ENCODE measurements around the gene SDF2L1. TPM values are rescaled to one million over a fixed set of nuclear protein-coding genes. Genes with fewer than 3 reads are reported as not detected.
A peak's percentile ranks its signal among the peaks of the same experiment; 100 is the strongest.

Gene SDF2L1
- total and polyA plus RNA-seq, 2 donors (not counting 3 experiments of a cell fraction or from before 2014, with no cell fraction given), result 66.7 to 79.5 TPM

DNA sequence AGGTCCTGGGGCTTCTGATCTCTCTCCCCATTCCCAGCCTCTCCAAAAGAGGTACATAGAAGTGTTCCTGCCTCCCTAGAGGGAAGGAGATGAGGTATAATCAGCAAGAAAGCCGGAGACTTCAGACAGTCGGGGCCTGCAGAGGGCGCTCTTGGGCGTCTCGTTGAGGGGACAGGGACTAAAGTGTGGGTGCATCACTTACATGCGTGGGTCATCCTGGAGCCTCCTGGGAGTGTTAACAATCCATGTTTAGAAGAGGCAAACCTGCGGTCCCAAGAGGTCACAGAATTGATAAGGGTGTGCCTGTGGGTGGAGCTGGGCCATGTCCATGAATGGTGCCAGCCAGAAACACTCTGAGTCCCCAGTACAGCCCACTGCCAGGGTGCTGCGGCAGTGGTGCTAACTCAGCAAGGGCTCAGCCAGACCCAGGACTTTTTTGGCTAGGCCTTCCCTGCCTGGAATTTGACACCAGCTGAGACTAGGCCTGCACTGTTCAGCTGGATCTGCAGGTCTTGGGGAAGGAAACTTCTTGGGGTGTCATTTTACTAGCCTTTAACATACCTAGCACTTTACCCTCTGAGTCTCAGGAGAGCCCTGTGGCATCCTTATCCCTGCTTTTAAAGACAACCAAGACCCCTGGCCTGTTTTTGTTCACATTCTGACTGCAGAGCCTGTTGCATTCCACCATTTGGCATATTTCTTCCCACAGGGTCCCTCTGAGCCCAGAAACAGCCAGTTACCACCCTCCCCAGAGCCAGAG, 17.8 kb upstream of the SDF2L1 start:
- TF ChIP-seq, protein P1, sequence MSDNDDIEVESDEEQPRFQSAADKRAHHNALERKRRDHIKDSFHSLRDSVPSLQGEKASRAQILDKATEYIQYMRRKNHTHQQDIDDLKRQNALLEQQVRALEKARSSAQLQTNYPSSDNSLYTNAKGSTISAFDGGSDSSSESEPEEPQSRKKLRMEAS (IDR thresholded peaks at IDR 0.05; ENCODE audit: insufficient read depth, insufficient read length), result no peak
- TF ChIP-seq POLR2AphosphoS5 (IDR thresholded peaks at IDR 0.05; ENCODE audit: insufficient read depth, low read depth, low read length) (no peak), POLR2A (IDR thresholded peaks at IDR 0.05; ENCODE audit: low read depth, low read length) (peak; percentile 17), EZH2 (IDR thresholded peaks at IDR 0.05; ENCODE audit: borderline replicate concordance, low read depth, low read length, severe bottlenecking) (no peak), JUN (IDR thresholded peaks at IDR 0.05; ENCODE audit: borderline replicate concordance, insufficient read depth, insufficient read length, low read depth) (no peak), MYC (IDR thresholded peaks at IDR 0.05; ENCODE audit: low read depth, low read length) (no peak)
- TF ChIP-seq, protein P2, sequence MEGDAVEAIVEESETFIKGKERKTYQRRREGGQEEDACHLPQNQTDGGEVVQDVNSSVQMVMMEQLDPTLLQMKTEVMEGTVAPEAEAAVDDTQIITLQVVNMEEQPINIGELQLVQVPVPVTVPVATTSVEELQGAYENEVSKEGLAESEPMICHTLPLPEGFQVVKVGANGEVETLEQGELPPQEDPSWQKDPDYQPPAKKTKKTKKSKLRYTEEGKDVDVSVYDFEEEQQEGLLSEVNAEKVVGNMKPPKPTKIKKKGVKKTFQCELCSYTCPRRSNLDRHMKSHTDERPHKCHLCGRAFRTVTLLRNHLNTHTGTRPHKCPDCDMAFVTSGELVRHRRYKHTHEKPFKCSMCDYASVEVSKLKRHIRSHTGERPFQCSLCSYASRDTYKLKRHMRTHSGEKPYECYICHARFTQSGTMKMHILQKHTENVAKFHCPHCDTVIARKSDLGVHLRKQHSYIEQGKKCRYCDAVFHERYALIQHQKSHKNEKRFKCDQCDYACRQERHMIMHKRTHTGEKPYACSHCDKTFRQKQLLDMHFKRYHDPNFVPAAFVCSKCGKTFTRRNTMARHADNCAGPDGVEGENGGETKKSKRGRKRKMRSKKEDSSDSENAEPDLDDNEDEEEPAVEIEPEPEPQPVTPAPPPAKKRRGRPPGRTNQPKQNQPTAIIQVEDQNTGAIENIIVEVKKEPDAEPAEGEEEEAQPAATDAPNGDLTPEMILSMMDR (IDR thresholded peaks at IDR 0.05; ENCODE audit: extremely low read depth in 1 of 2, insufficient read depth in 1 of 2, low read depth in 1 of 2, low read length in 2 of 2), result peak; percentile 49 to 59
- Histone ChIP-seq H3K36me3 (ENCODE audit: control insufficient read depth in 2 of 2, extremely low read depth in 1 of 2, insufficient read depth in 2 of 2, low read length in 2 of 2) (peaks cover 0 to 16% of the 10 kb centered on the region in 2 experiments), H3K9me1 (replicated peaks; ENCODE audit: control insufficient read depth, extremely low read depth, insufficient read depth, low read length) (no peaks in the 10 kb centered on the region), H3K4me3 (replicated peaks in 1 of 3; ENCODE audit: insufficient read depth in 1 of 3, low read depth in 1 of 3, low read length in 3 of 3) (no peak overlapping the region), H3K4me2 (ENCODE audit: insufficient read depth, low read length) (no peak overlapping the region), H4K20me1 (replicated peaks; ENCODE audit: control insufficient read depth, extremely low read depth, insufficient read depth, low read length) (no peaks in the 10 kb centered on the region), H3K9me3 (replicated peaks; ENCODE audit: control insufficient read depth, insufficient read depth, low read length) (no peaks in the 10 kb centered on the region), H3K4me1 (ENCODE audit: control insufficient read depth, extremely low read depth, insufficient read depth, low read length) (no peaks in the 10 kb centered on the region), H3K27me3 (ENCODE audit: control insufficient read depth in 2 of 2, insufficient read depth in 2 of 2, low read length in 2 of 2) (no peaks in the 10 kb centered on the region), H3K79me2 (ENCODE audit: control insufficient read depth, insufficient read depth, low read length) (peaks cover 44% of the 10 kb centered on the region), H3K27ac (ENCODE audit: insufficient read depth, low read depth, low read length) (no peak overlapping the region), H2AFZ (ENCODE audit: low read depth, low read length) (no peak overlapping the region), H3K9ac (replicated peaks; ENCODE audit: extremely low read depth, insufficient read depth, low read length) (no peak overlapping the region)
- dilution Hi-C loops (cut with MboI; ENCODE audit: extremely low pct_ligation_motif_present, low sequenced_read_pairs), result no loop called here
- FAIRE-seq (no peak), DNase-seq (ENCODE audit: low read depth, low spot score) (no peak)
- ChIA-PET POLR2A (no interaction called here), CTCF (interaction anchor here (0.6 to 1.8 kb wide), 4 partner anchors 12 to 50 kb away, joined by 3 to 8 read pairs (median 4); partner anchors contain the start of gene SDF2L1)
- no TSS peak for BruUV-seq (replicated peaks)
- intact Hi-C loops (cut with micrococcal nuclease), result no loop called here
